Measurements from ENCODE around the gene MSI1.

MSI1 gene

GRCh38 chr12:120368789-120369602 lies at the start of gene MSI1:
TSS of gene MSI1 (minus strand) at chr12:120369164. CDS start at chr12:120369091, 73 bp downstream.
- no peak for DNase-seq

GRCh38 chr12:120417917-120418580 lies 49.1 kb upstream of the MSI1 start:
- DNase-seq: no peak

- DNase-seq: no peak
Measured at GRCh38 chr12:120416490-120417216, 47.7 kb upstream of the MSI1 start.

- DNase-seq: no peak
Measured at GRCh38 chr12:120413901-120414695, 45.1 kb upstream of the MSI1 start.

- DNase-seq: no peak
Measured at GRCh38 chr12:120412421-120412820, 43.5 kb upstream of the MSI1 start.

DNA sequence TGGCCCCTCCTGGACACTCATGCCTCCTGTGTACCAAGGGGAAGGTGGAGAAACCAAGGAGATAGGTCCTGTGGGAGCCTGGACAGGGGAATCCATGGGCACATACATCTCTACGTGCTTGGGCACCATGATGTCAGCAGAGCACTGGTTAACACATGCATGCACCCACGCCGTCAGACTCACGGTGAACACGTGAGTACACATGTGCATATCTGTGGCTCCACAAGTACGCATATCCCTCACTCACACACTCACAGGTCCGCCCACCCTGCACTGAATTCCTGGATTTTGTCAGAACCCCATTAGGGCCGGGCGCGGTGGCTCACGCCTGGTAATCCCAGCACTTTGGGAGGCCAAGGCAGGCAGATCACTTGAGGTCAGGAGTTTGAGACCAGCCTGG lies 39.8 kb upstream of the MSI1 start:
- DNase-seq: no peak

DNA sequence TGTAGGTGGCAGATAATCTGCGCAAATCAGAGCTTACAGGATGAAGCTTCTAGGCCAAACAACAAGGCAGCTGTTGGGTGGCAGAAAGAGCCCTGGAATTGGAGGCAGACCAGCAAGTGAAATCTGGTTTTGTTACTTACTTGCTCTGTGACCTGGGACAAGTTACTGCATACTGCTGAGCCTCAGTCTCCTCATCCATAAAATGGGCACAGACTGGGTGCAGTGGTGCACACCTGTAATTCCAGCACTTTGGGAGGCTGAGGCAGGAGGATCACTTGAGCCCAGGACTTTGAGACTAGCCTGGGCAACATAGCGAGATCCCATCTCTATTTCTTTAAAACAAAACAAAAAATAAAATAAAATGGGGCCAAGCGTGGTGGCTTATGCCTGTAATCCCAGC lies 37.6 kb upstream of the MSI1 start:
- no peak for DNase-seq

GRCh38 chr12:120406069-120406468 lies 37.1 kb upstream of the MSI1 start:
- no peak for DNase-seq

- no peak for DNase-seq
Measured at GRCh38 chr12:120404271-120404670, 35.3 kb upstream of the MSI1 start.

GRCh38 chr12:120403869-120404268 lies 34.9 kb upstream of the MSI1 start:
- no peak for DNase-seq

DNA sequence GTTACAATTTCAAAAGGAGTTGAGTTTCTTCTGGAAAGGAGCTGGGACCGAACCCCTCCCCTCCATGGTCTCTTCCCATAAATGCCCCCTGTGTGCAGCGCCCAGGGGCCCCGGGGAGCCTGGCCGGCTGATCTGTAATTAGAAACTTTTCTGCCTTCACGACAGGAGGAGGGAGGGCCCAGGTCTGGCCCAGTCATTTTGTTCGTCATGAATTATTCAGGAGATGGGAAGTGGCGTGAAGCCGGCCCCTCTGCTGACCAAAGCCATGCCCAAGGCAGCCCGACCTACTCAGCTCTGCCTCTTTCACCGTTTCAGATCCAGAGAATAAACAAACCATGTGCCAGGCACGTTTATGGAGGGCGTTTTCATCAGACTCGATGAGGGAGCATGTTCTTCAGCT lies 33.3 kb upstream of the MSI1 start:
- no peak for DNase-seq

- DNase-seq: no peak
Measured at GRCh38 chr12:120399531-120399930, 30.6 kb upstream of the MSI1 start.

- DNase-seq: peak; percentile 11 to 16
Measured at GRCh38 chr12:120397824-120398540, 29.0 kb upstream of the MSI1 start.

DNA sequence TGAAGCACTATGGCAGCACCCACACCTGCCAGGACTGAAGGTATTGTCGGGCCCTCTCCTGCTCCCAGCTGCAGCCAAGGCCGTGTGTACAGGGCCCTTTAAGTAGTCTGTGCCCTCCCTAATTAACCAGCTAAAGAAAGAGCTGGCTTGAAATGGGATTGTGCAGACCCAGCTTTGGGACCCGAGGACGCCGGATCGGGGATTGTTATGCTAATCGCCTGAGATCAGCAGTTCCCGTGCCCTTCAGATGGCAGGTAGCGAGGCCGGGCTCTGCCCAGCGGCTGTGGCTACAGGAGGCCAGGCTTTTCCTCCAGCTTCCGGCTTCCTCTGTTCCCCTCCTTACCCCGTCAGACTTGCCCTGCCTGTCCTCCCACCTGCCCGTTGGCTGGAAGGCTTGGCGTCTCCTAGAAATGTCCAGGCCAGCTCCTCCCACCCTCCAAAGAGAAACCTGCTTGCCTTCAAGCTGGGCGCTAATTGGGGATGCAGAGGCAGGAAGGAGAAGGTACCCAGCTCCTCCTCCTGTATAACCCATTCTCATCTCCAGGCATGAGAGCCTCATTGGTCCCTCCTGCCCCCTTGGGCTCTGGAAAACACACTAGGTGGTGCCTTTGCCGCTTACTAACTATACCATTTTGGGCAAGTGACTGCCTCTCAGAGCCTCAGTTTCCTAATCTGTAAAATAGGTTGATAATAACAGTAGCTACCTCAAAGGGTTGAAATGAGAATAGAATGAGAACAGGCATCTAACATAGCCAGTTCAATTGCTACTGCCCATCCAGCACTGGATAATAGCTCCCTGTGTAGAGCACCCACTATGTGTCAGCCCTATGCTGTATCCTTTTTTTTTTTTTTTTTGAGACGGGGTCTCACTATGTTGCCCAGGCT lies 25.8 kb upstream of the MSI1 start:
- DNase-seq: no peak

DNA sequence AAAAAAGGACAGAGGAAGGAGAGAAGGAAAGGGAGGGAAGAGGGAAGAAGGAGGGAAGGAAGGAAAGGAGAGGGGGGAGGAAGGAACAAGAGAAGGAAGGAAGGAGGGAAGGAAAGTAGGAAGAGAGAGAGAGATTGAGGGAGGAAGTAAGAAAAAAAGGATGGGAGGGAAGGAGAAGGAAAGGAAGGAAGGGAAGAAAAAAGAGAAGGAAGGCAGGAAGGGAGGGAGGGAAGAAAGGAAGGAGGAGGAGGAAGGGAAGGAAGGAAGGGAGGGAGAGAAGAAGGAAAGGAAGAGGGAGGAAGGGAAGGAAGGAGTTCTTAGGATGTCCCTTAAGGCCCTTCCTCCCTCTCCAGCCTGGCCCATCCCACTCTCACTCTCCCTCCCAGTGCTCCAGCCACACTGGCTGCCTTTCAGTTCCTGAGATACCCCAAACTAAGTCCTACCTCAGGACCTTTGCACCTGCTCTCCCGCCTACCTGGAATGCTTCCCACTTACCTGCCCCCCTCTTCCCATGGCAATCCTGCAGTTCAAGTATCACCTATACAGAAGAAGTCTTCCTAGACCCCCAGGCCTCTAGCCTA lies 21.7 kb upstream of the MSI1 start:
- no peak for DNase-seq

DNA sequence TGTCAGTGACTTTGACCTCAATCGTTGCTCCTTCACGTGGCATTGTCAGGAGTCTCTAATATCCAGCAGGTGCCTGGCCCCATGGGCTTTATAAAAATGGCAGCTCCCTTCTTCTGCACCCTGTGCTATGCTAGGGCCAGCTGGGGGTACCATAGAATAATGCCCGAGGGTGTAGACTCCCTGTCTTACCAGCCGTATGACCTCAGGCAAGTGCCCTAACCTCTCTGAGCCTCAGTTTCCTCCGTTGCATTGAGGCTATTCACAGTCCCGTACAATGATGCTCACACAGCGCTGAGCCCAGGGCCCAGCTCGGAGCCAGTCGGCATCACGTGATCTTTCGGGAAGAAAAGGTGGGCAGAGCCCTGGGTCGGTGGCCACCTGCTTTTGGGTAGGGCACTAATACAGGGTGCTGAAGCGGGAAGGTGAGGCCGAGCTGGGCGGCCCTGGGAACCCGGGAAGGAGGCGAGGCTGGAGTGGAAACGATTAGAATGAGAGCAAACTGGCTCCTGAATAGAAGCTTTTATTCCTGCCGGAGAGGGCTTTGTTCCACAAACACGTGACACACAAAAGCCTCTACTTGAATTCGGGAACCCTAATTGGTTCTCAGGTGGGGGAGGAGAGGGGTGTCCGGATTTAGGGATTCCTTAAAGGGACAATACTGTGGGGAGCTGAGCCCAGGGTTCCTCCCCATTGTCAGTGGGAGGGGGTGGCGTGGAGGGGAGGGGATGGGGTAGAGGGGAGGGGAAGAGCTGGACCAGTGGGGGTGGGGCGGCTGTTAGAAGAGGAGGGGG lies 19.9 kb upstream of the MSI1 start:
- peak; percentile 55 to 67 for DNase-seq

DNA sequence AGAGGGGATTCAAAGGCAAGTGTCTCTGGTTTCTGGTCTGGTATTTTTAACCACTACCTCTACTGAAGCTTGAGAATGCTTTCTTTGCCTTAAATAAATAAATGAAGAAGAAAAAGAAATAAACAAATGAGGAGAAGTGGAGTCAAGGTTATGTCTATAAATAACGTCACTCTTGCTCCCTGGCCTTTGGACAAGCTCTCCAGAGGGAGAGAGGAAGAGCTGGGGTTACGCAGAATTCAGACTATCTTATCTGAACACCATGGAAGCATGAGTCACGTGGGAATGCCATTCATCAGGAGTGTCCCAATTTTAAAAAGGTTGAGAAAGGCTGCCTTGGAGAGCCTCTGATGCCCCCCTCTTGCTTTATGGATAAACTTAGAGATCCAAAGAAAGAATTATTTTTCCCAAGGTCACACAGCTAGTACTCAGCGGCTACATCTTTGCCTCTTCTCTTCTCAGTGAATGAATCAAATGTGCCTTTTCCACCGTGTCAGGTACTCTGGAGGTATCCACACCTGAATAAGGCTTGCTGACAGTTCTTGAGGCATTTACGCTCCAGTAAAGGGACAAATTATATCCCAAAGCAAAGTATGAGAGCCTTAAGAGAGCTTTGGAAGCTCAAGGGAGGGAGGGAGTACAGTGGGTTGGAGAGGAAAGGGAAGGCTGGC lies 12.9 kb upstream of the MSI1 start:
- no peak for DNase-seq

DNA sequence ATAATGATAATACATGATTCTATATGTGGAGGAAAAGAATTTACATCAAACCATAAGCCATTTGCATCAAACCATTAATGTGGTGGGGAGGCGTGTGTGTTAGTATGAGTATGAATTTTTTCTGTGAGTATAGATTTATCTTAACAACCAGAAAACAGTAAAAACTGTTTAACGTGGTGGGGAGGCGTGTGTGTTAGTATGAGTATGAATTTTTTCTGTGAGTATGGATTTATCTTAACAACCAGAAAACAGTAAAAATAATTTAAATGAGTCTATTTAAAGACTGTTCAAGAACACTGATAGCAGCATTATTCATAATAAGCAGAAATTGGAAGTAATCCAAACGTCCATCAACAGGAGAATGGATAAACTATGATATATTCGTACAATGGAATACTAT lies 9.1 kb upstream of the MSI1 start:
- no peak for DNase-seq

GRCh38 chr12:120377611-120378010 lies 8.6 kb upstream of the MSI1 start:
- no peak for DNase-seq
